C4-2B (cell line): ENCODE results near the gene INHA.

Experiments used
- CTCF ChIP-seq: fragments of 450-650 bp; conservative IDR thresholded peaks from 2 replicates; pipeline ENCODE4 v1.5.1; 2017; ENCODE audit warnings: mild to moderate bottlenecking
- ZFX ChIP-seq: fragments of 450-650 bp; IDR thresholded peaks from 2 replicates; pipeline ENCODE4 v1.6.1; 2017

- TF ChIP-seq CTCF (no peak), ZFX (no peak)
These were observed 2.5 kb upstream of the INHA start for GRCh38 chr2:219569635-219570034.
